ENCODE data around the gene SNX32. TPM values are rescaled to one million over a fixed set of nuclear protein-coding genes. Genes with fewer than 3 reads are reported as not detected.

Gene SNX32
- total and polyA plus RNA-seq, 9 of the 15 experiments (the other 6 are each of a cell fraction or from before 2014, with no cell fraction given): 0.03 TPM; not detected in 7

- TF ChIP-seq REST (IDR thresholded peaks at IDR 0.05; ENCODE audit: borderline replicate concordance): no peak
- TF ChIP-seq REST (CRISPR knock-in tag; IDR thresholded peaks at IDR 0.05; ENCODE audit: low read depth): no peak; the same call in 1 of the 2 replicates
- 0 out of 2 replicates have a peak, but pooled peaks have one; percentile 49 for TF ChIP-seq ZBED1 (IDR thresholded peaks at IDR 0.05)
- TF ChIP-seq ELF1 (tag; IDR thresholded peaks at IDR 0.05): no peak
- no peak for TF ChIP-seq EWSR1 (IDR thresholded peaks at IDR 0.05; ENCODE audit: borderline replicate concordance, low read depth, partially characterized antibody)
- no peak for TF ChIP-seq ZNF436 (CRISPR knock-in tag; IDR thresholded peaks at IDR 0.05)
- TF ChIP-seq STAT6 (CRISPR knock-in tag; IDR thresholded peaks at IDR 0.05): no peak
- no peak for TF ChIP-seq GTF2B (IDR thresholded peaks at IDR 0.05; ENCODE audit: extremely low read depth, insufficient read length)
- TF ChIP-seq KLF13 (tag; IDR thresholded peaks at IDR 0.05; ENCODE audit: borderline replicate concordance, low read depth): no peak
- TF ChIP-seq THRB (CRISPR knock-in tag; conservative IDR thresholded peaks at IDR 0.05): peak; percentile 94; the same call in 1 of the 2 replicates
Observed at GRCh38 chr11:65859812-65860277, 26.1 kb downstream of the SNX32 start (continued).
